Stimulated activated effector memory CD8-positive, alpha-beta T cell treated with anti-CD3 and anti-CD28 coated beads, Interleukin-12 subunit alpha, Interleukin-12 subunit beta, amount 100 ng/mL, for 72 hours (primary cell): ENCODE data around the gene PPP3CA.

ENCODE experiments used
- ATAC-seq: fragments of 150-1000 bp; cut with Tn5 transposase; 2 replicates; pipeline ENCODE4 v1.10.0; 2021
- DNase-seq, 2 donors: peaks; one replicate each; pipeline ENCODE4 v3.0.0; 2021 to 2022; ENCODE audit warnings: low spot score in 2 of 2
- H3K27ac Mint-ChIP-seq: one replicate; pipeline ENCODE4 v1.8.0; 2022; ENCODE audit warnings: mild to moderate bottlenecking, mixed read lengths
- H3K36me3 Mint-ChIP-seq: one replicate; pipeline ENCODE4 v1.8.0; 2022; ENCODE audit warnings: mild to moderate bottlenecking, mixed read lengths
- H3K4me1 Mint-ChIP-seq: one replicate; pipeline ENCODE4 v1.8.0; 2022; ENCODE audit warnings: mixed read lengths
- H3K4me3 Mint-ChIP-seq: one replicate; pipeline ENCODE4 v1.8.0; 2022; ENCODE audit warnings: mild to moderate bottlenecking, mixed read lengths
- H3K9me3 Mint-ChIP-seq: one replicate; pipeline ENCODE4 v1.8.0; 2022; ENCODE audit warnings: mixed read lengths

The PPP3CA gene

GRCh38 chr4:101345596-101346350, 1.6 kb downstream of the PPP3CA start:
- Mint-ChIP-seq H3K4me3 (peak overlapping the region; percentile 98), H3K27ac (peak overlapping the region; percentile 96), H3K36me3 (peaks cover 23% of the 10 kb centered on the region), H3K9me3 (no peaks in the 10 kb centered on the region), H3K4me1 (peaks cover 45% of the 10 kb centered on the region)
- peak; percentile 2 for ATAC-seq
- DNase-seq = peak; percentile 36 to 74

- peaks cover 45% of the 10 kb centered on the region for H3K4me1 Mint-ChIP-seq
- DNase-seq (peak in 1 of 2 donors; percentile 72), ATAC-seq (peak; percentile 3)
- peaks cover 23% of the 10 kb centered on the region for H3K36me3 Mint-ChIP-seq
- H3K9me3 Mint-ChIP-seq = no peaks in the 10 kb centered on the region
- H3K4me3 Mint-ChIP-seq = peak overlapping the region; percentile 98
- peak overlapping the region; percentile 96 for H3K27ac Mint-ChIP-seq
Measured at GRCh38 chr4:101345271-101345595, 2.1 kb downstream of the PPP3CA start.

GRCh38 chr4:101339332-101339731, 8.0 kb downstream of the PPP3CA start:
- Mint-ChIP-seq H3K9me3 (no peaks in the 10 kb centered on the region), H3K36me3 (no peaks in the 10 kb centered on the region), H3K27ac (no peak overlapping the region), H3K4me3 (no peak overlapping the region), H3K4me1 (peaks cover 62% of the 10 kb centered on the region)
- DNase-seq = no peak
- no peak for ATAC-seq

GRCh38 chr4:101337688-101338087, 9.6 kb downstream of the PPP3CA start:
- peak; percentile 71 for ATAC-seq
- peak overlapping the region; percentile 5 for H3K27ac Mint-ChIP-seq
- H3K36me3 Mint-ChIP-seq = no peaks in the 10 kb centered on the region
- H3K4me1 Mint-ChIP-seq = peaks cover 49% of the 10 kb centered on the region
- DNase-seq = no peak
- no peaks in the 10 kb centered on the region for H3K9me3 Mint-ChIP-seq
- no peak overlapping the region for H3K4me3 Mint-ChIP-seq

- H3K4me3 Mint-ChIP-seq = peak overlapping the region; percentile 51
- H3K4me1 Mint-ChIP-seq = peaks cover 51% of the 10 kb centered on the region
- no peaks in the 10 kb centered on the region for H3K9me3 Mint-ChIP-seq
Measured at GRCh38 chr4:101334963-101335572, 12.3 kb downstream of the PPP3CA start.

GRCh38 chr4:101332424-101332823, 14.9 kb downstream of the PPP3CA start:
- H3K27ac Mint-ChIP-seq = no peak overlapping the region
- H3K36me3 Mint-ChIP-seq = no peaks in the 10 kb centered on the region
- no peak for DNase-seq
- H3K4me3 Mint-ChIP-seq = no peak overlapping the region
- no peak for ATAC-seq
- H3K9me3 Mint-ChIP-seq = no peaks in the 10 kb centered on the region
- peaks cover 35% of the 10 kb centered on the region for H3K4me1 Mint-ChIP-seq

More at GRCh38 chr4:101334963-101335572, 12.3 kb downstream of the PPP3CA start:
- DNase-seq = no peak
- ATAC-seq = peak; percentile 94
- no peaks in the 10 kb centered on the region for H3K36me3 Mint-ChIP-seq
- peak overlapping the region; percentile 90 for H3K27ac Mint-ChIP-seq

- no peak overlapping the region for H3K27ac Mint-ChIP-seq
- no peaks in the 10 kb centered on the region for H3K9me3 Mint-ChIP-seq
- ATAC-seq = no peak
- H3K4me1 Mint-ChIP-seq = peaks cover 35% of the 10 kb centered on the region
- no peak overlapping the region for H3K4me3 Mint-ChIP-seq
- DNase-seq = no peak
- H3K36me3 Mint-ChIP-seq = no peaks in the 10 kb centered on the region
Measured at GRCh38 chr4:101331017-101331416, 16.3 kb downstream of the PPP3CA start.

GRCh38 chr4:101329592-101329991, 17.7 kb downstream of the PPP3CA start:
- ATAC-seq = no peak
- no peak overlapping the region for H3K27ac Mint-ChIP-seq
- no peak overlapping the region for H3K4me3 Mint-ChIP-seq
- peaks cover 28% of the 10 kb centered on the region for H3K4me1 Mint-ChIP-seq
- DNase-seq = no peak
- no peaks in the 10 kb centered on the region for H3K36me3 Mint-ChIP-seq
- H3K9me3 Mint-ChIP-seq = no peaks in the 10 kb centered on the region

- DNase-seq (no peak), ATAC-seq (peak; percentile 94)
- no peaks in the 10 kb centered on the region for H3K36me3 Mint-ChIP-seq
- peak overlapping the region; percentile 15 for H3K4me3 Mint-ChIP-seq
- no peak overlapping the region for H3K27ac Mint-ChIP-seq
- H3K4me1 Mint-ChIP-seq = peaks cover 36% of the 10 kb centered on the region
- no peaks in the 10 kb centered on the region for H3K9me3 Mint-ChIP-seq
Measured at GRCh38 chr4:101328063-101328602, 19.2 kb downstream of the PPP3CA start.

- no peak for ATAC-seq
- no peaks in the 10 kb centered on the region for H3K9me3 Mint-ChIP-seq
- no peak overlapping the region for H3K4me3 Mint-ChIP-seq
- H3K27ac Mint-ChIP-seq = no peak overlapping the region
- DNase-seq = no peak
- H3K36me3 Mint-ChIP-seq = no peaks in the 10 kb centered on the region
- peaks cover 29% of the 10 kb centered on the region for H3K4me1 Mint-ChIP-seq
Measured at GRCh38 chr4:101326576-101326975, 20.8 kb downstream of the PPP3CA start.

- ATAC-seq (no peak), DNase-seq (no peak)
- no peaks in the 10 kb centered on the region for H3K9me3 Mint-ChIP-seq
- no peak overlapping the region for H3K4me3 Mint-ChIP-seq
- no peaks in the 10 kb centered on the region for H3K36me3 Mint-ChIP-seq
- peaks cover 31% of the 10 kb centered on the region for H3K4me1 Mint-ChIP-seq
- H3K27ac Mint-ChIP-seq = no peak overlapping the region
Measured at GRCh38 chr4:101322743-101323142, 24.6 kb downstream of the PPP3CA start.

GRCh38 chr4:101321481-101322042, 25.8 kb downstream of the PPP3CA start:
- no peak for DNase-seq
- Mint-ChIP-seq H3K36me3 (no peaks in the 10 kb centered on the region), H3K4me1 (peaks cover 27% of the 10 kb centered on the region), H3K27ac (no peak overlapping the region), H3K9me3 (no peaks in the 10 kb centered on the region), H3K4me3 (no peak overlapping the region)
- ATAC-seq = no peak

GRCh38 chr4:101315786-101316185, 31.5 kb downstream of the PPP3CA start:
- Mint-ChIP-seq H3K4me1 (peaks cover 18% of the 10 kb centered on the region), H3K4me3 (no peak overlapping the region), H3K36me3 (no peaks in the 10 kb centered on the region), H3K9me3 (peaks cover 5% of the 10 kb centered on the region), H3K27ac (no peak overlapping the region)
- no peak for ATAC-seq
- DNase-seq = no peak

- DNase-seq (no peak), ATAC-seq (no peak)
- Mint-ChIP-seq H3K9me3 (peaks cover 5% of the 10 kb centered on the region), H3K4me3 (no peak overlapping the region), H3K27ac (no peak overlapping the region), H3K36me3 (no peaks in the 10 kb centered on the region), H3K4me1 (peaks cover 12% of the 10 kb centered on the region)
Measured at GRCh38 chr4:101315041-101315440, 32.3 kb downstream of the PPP3CA start.

GRCh38 chr4:101309925-101310324, 37.4 kb downstream of the PPP3CA start:
- Mint-ChIP-seq H3K36me3 (peaks cover 4% of the 10 kb centered on the region), H3K4me1 (peaks cover 22% of the 10 kb centered on the region), H3K9me3 (no peaks in the 10 kb centered on the region), H3K27ac (no peak overlapping the region), H3K4me3 (no peak overlapping the region)
- DNase-seq (no peak), ATAC-seq (no peak)

- Mint-ChIP-seq H3K36me3 (peaks cover 4% of the 10 kb centered on the region), H3K9me3 (no peaks in the 10 kb centered on the region), H3K4me1 (peaks cover 20% of the 10 kb centered on the region), H3K27ac (no peak overlapping the region), H3K4me3 (no peak overlapping the region)
- ATAC-seq (peak; percentile 53), DNase-seq (no peak)
Measured at GRCh38 chr4:101307899-101308298, 39.4 kb downstream of the PPP3CA start.
